Measurements from ENCODE around the gene METTL6.
"Not testable (repeated sequence)": the region's sequence is repeated elsewhere in the genome, so short reads cannot be mapped to it uniquely, and the experiment has no call there.

METTL6 gene

GRCh38 chr3:15403495-15403894, 23.8 kb downstream of the METTL6 start:
- TF ChIP-seq CTCF (IDR thresholded peaks at IDR 0.05; ENCODE audit: low read depth, low read length, missing control alignments): no peak
- H3K4me3 ChIP-seq (ENCODE audit: low read depth, low read length): no peak overlapping the region
- DNase-seq (ENCODE audit: low read depth): no peak
- in situ Hi-C loops (cut with HindIII; ENCODE audit: low sequenced_read_pairs): no loop called here

- DNase-seq (ENCODE audit: low read depth): no peak
- in situ Hi-C loops (cut with HindIII; ENCODE audit: low sequenced_read_pairs): no loop called here
- H3K4me3 ChIP-seq (ENCODE audit: low read depth, low read length): no peak overlapping the region
- TF ChIP-seq CTCF (IDR thresholded peaks at IDR 0.05; ENCODE audit: low read depth, low read length, missing control alignments): no peak
These were observed 25.4 kb downstream of the METTL6 start for GRCh38 chr3:15401936-15402335.

DNA sequence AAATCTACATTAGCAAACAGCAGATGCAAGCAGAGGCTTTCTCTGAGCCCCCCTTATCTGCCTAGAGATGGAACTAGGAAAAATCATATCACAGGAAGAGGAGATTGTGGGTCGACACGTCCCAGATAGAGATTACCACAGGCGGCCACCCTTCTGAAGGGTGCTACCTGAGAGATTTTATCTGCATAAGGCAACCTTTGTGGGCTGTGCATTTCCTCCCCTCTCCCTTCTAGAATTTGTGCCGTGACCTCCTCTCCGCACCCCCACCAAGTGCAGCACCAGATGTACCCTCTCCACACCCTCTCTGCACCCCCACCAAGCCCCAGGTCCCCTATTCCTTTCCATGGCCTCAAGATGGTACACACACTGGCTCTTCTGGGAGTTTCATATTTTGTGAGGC, 27.4 kb downstream of the METTL6 start:
- no peak for TF ChIP-seq CTCF (IDR thresholded peaks at IDR 0.05; ENCODE audit: low read depth, low read length, missing control alignments)
- DNase-seq (ENCODE audit: low read depth): no peak
- in situ Hi-C loops (cut with HindIII; ENCODE audit: low sequenced_read_pairs): no loop called here
- no peak overlapping the region for H3K4me3 ChIP-seq (ENCODE audit: low read depth, low read length)

GRCh38 chr3:15398731-15399133, 28.6 kb downstream of the METTL6 start:
- H3K4me3 ChIP-seq (ENCODE audit: low read depth, low read length); DNase-seq (ENCODE audit: low read depth); in situ Hi-C loops (cut with HindIII; ENCODE audit: low sequenced_read_pairs): not testable (repeated sequence)
- peak; percentile 42 for TF ChIP-seq CTCF (IDR thresholded peaks at IDR 0.05; ENCODE audit: low read depth, low read length, missing control alignments)

DNA sequence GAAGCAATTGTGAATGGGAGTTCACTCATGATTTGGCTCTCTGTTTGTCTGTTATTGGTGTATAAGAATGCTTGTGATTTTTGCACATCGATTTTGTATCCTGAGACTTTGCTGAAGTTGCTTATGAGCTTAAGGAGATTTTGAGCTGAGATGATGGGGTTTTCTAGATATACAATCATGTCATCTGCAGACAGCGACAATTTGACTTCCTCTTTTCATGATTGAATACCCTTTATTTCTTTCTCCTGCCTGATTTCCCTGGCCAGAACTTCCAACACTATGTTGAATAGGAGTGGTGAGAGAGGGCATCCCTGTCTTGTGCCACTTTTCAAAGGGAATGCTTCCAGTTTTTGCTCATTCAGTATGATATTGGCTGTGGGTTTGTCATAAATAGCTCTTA, 34.1 kb downstream of the METTL6 start:
- in situ Hi-C loops (cut with HindIII; ENCODE audit: low sequenced_read_pairs); DNase-seq (ENCODE audit: low read depth): not testable (repeated sequence)

GRCh38 chr3:15391007-15391406, 36.3 kb downstream of the METTL6 start:
- no peak for DNase-seq (ENCODE audit: low read depth)
- H3K4me3 ChIP-seq (ENCODE audit: low read depth, low read length): no peak overlapping the region
- in situ Hi-C loops (cut with HindIII; ENCODE audit: low sequenced_read_pairs): no loop called here
- no peak for TF ChIP-seq CTCF (IDR thresholded peaks at IDR 0.05; ENCODE audit: low read depth, low read length, missing control alignments)

More for the DNA sequence above, 34.1 kb downstream of the METTL6 start:
- not testable (repeated sequence) for H3K4me3 ChIP-seq (ENCODE audit: low read depth, low read length)

- no peak overlapping the region for H3K4me3 ChIP-seq (ENCODE audit: low read depth, low read length)
- DNase-seq (ENCODE audit: low read depth): no peak
- no peak for TF ChIP-seq CTCF (IDR thresholded peaks at IDR 0.05; ENCODE audit: low read depth, low read length, missing control alignments)
- in situ Hi-C loops (cut with HindIII; ENCODE audit: low sequenced_read_pairs): no loop called here
These were observed 36.9 kb downstream of the METTL6 start for GRCh38 chr3:15390460-15390859.

GRCh38 chr3:15388335-15388734, 39.0 kb downstream of the METTL6 start:
- DNase-seq (ENCODE audit: low read depth); H3K4me3 ChIP-seq (ENCODE audit: low read depth, low read length); in situ Hi-C loops (cut with HindIII; ENCODE audit: low sequenced_read_pairs): not testable (repeated sequence)
